ENCODE data around the gene DNAJA3.

Gene DNAJA3

DNA sequence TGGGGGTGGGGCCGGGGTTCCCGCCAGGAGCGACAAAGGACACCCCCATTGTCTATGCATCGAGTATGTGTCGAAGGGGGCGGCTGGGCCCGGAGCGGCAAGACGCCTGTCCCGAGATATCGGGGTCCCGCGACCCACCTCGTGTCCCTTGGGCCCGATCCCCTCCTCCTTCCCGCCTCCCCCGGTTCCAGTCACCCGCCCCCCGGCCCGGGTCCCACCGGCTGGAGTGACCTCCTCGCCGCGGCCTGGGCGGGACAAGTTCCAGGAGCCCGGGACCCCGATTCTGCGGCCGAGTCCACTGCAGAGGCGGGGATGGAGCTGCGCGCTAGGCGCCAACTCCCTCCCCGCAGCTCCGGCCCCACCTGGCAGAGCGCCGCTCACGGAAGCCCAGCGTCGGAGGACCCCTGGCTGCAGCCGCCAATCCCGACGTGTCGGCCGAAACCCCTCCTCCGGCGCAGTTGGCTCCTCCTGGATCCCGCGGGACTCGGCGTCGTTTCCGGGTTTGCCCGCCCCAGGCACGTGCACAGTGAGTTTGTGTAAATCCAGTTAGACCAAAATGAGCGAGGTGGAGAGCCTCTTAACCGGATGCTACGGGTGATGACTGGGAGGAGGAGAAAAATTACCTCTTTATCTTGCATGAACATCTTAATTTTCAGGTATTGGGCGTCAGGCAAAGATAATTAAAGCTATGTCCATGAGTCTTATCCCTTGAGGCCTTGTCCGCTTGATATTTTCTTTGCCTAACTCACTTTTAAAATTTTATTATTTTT is 48.7 kb downstream of the DNAJA3 start, which contains the start of gene NMRAL1:
Gene NMRAL1 (minus strand): TSS at position 434 of the 770 bp plus-strand sequence. CDS start 493 bp downstream, outside the sequence.
- peak; percentile 94 for DNase-seq (ENCODE audit: low spot score)

- DNase-seq (ENCODE audit: low spot score), result peak; percentile 97
Observed at GRCh38 chr16:4475880-4476788, 50.5 kb downstream of the DNAJA3 start, which contains the start of gene HMOX2. Gene HMOX2 (plus strand): TSS chr16:4476398. CDS start chr16:4505525, 29,127 bp downstream.

- peak; percentile 51 for DNase-seq (ENCODE audit: low spot score)
Observed at GRCh38 chr16:4477966-4478365, 52.3 kb downstream of the DNAJA3 start.

- no peak for DNase-seq (ENCODE audit: low spot score)
Observed at GRCh38 chr16:4481526-4481925, 55.9 kb downstream of the DNAJA3 start.

- DNase-seq (ENCODE audit: low spot score), result no peak
Observed at GRCh38 chr16:4481963-4482362, 56.3 kb downstream of the DNAJA3 start.

- no peak for DNase-seq (ENCODE audit: low spot score)
Observed at GRCh38 chr16:4486126-4486893, 60.6 kb downstream of the DNAJA3 start.

- DNase-seq (ENCODE audit: low spot score), result no peak
Observed at GRCh38 chr16:4487955-4488498, 62.4 kb downstream of the DNAJA3 start.

GRCh38 chr16:4488499-4488967 is 62.9 kb downstream of the DNAJA3 start:
- no peak for DNase-seq (ENCODE audit: low spot score)

GRCh38 chr16:4489030-4489429 is 63.4 kb downstream of the DNAJA3 start:
- no peak for DNase-seq (ENCODE audit: low spot score)

DNA sequence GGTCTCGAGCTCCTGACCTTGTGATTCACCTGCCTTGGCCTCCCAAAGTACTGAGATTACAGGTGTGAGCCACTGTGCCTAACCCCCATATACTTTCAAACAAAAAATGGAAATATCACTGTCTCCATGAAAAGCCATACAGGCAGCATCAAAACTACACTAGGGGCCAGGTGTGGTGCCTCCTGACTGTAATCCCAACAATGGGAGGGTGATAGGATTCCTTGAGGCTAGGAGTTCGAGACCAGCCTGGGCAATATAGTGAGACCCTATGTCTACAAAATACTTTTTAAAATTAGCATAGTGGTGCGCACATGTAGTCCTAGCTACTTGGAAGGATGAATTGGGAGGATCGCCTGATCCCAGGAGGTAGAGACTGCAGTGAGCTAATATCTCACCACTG is 66.2 kb downstream of the DNAJA3 start:
- no peak for DNase-seq (ENCODE audit: low spot score)

GRCh38 chr16:4494746-4495490 is 69.2 kb downstream of the DNAJA3 start:
- peak; percentile 47 for DNase-seq (ENCODE audit: low spot score)

DNA sequence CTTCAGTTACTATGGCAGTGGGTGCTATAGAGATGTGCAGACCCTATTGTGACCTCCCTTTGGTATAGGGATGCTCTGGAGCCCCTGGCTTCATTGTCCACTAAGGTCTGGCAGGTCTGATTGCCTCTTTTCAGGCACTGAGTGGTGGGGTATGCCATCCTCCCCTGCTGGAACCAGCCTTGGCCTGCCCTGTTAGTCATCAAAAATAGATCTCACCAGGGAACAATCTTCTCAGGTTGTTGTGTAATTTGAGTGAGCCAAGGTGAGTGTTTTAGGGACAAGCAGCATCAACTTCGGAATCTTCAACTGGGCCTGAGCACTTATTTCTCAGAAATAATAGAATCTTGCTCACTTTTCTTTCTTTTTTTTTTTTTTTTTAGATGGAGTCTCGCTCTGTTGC is 70.1 kb downstream of the DNAJA3 start:
- no peak for DNase-seq (ENCODE audit: low spot score)

DNA sequence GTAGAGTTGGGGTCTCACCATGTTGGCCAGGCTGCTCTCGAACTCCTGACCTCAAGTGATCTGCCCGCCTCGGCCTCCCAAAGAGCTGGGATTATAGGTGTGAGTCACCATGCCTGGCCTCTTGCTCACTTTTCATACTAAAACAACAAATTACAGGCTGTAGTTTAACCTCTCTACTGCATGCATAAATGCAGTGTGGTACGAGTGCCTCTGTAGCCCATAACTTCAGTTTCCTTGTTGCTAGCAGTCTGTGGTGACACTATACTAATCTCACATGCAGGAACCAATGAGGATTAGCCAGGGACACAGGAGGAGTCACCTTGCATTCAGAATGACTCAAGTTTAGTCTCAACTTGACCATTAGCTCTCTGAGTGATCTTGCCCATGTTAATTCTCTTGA is 70.6 kb downstream of the DNAJA3 start:
- no peak for DNase-seq (ENCODE audit: low spot score)

- DNase-seq (ENCODE audit: low spot score), result no peak
Observed at GRCh38 chr16:4498546-4499195, 73.0 kb downstream of the DNAJA3 start.

DNA sequence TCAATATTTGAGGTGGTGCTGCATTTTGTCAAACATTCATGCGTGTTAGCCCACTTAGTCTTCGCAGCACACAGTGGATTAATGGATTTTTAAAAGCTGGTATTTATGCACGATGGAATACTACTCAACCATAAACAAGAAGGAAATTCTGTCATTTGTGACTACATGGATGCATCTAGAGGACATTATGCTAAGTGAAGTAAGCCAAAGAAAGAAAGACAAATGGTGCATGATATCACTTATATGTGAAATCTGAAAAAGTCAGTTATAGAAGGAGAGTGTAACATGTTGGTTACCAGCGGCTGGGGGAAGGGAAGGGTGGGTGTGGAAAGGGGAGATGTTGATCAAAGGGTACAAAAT is 73.5 kb downstream of the DNAJA3 start:
- DNase-seq (ENCODE audit: low spot score), result no peak

DNA sequence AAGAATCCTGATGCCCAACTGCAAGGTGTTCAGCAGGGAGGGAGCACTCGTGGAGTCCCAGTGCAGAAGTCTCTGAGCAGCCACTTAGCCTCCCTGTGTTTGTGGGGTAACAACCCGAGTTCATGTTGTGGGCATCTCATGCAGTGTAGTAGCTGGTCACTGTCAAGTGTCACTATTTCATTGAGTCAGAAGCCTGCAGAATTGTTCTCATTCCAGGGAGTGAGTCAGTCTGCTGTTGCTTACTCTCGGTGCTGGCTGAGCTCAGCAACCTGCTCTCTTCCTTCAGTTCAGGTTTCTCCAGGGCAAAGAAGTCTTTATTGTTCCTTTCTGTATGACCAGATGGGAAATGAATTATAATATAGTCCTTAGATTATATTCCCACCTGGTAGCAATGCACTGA is 74.6 kb downstream of the DNAJA3 start:
- DNase-seq (ENCODE audit: low spot score), result peak; percentile 20

DNA sequence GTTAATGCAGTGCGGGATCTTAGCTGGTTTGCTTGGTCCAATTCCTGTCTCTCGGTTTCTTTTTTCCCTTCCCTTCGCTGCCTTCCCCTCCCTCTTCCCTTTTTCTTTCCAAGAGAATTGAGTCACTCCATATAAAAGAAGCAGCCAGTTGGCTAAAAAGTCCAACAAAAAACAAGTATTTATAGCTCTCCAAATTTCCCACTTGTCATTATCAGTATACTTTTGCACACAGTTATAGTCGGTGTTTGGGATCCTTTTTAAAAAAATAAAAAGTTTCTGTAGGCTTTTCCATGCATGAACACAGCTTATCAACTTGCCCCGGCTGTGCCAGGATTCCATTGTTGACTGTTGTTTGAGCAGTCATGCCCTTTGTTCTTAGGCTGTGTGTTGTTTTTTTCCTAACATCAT is 75.4 kb downstream of the DNAJA3 start:
- DNase-seq (ENCODE audit: low spot score), result no peak

DNA sequence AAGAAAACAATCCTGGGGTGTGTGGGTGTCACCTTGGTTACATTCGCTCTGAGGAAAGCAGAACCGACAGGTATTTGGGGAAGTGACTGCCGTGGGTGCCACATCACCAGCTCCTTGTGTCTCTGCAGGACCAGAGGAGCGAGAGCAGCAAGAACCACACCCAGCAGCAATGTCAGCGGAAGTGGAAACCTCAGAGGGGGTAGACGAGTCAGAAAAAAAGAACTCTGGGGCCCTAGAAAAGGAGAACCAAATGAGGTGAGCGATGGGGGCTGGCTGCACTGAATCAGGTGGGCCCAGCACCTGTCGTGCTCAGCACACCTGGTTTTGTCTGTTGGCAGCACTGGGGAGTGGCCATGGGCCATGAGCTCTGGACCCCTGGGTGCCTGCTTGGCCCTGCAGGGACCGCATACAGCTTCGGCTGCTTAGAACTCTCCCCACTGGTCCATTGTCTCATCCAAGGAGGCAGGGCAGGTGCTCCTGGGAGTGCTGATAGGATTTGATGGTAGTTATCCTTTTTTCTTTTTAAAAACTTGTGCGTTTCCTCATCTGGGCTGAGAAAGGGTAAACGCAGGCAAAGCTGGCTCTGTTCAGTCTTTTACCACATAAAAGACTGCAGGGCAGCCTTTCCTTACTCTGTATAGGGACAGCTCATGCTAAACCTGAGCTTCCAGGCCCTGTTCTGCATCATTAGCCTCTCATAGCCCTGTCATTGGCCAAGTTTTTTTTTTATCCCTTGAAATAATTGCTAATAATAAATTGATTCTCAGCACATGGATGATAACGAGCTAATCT is 79.9 kb downstream of the DNAJA3 start:
- no peak for DNase-seq (ENCODE audit: low spot score)

Measured in LoVo (cell line).